ENCODE measurements around the gene SLC2A6.

Gene SLC2A6

DNA sequence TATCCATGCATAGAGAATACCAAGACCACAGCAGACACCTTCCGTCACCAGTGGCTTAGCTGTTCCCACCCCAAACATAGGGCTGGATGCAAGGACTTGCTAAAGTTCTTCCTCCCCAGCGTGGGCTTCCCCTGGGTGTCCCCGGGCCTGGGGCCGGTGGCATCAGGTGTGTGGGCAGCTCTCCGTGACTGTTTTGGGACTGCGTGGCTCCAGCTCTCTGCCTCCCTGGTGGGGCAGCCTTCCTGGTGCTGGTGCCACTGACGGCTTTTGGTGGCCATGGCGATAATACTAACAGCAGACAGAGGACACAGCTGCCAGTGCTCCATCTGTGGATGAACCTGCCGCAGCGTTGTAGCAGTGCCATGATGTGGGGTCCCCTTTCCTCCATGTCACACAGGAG is 14.3 kb downstream of the SLC2A6 start:
- H3K36me3 ChIP-seq (ENCODE audit: control insufficient read depth, insufficient read depth, low read length): no peaks in the 10 kb centered on the region
- TF ChIP-seq, protein P1, sequence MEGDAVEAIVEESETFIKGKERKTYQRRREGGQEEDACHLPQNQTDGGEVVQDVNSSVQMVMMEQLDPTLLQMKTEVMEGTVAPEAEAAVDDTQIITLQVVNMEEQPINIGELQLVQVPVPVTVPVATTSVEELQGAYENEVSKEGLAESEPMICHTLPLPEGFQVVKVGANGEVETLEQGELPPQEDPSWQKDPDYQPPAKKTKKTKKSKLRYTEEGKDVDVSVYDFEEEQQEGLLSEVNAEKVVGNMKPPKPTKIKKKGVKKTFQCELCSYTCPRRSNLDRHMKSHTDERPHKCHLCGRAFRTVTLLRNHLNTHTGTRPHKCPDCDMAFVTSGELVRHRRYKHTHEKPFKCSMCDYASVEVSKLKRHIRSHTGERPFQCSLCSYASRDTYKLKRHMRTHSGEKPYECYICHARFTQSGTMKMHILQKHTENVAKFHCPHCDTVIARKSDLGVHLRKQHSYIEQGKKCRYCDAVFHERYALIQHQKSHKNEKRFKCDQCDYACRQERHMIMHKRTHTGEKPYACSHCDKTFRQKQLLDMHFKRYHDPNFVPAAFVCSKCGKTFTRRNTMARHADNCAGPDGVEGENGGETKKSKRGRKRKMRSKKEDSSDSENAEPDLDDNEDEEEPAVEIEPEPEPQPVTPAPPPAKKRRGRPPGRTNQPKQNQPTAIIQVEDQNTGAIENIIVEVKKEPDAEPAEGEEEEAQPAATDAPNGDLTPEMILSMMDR (IDR thresholded peaks at IDR 0.05; ENCODE audit: insufficient read depth, low read length, poor library complexity, severe bottlenecking): no peak
- H3K27me3 ChIP-seq (replicated peaks; ENCODE audit: control insufficient read depth, insufficient read depth, low read length): no peaks in the 10 kb centered on the region
- H3K4me3 ChIP-seq (replicated peaks; ENCODE audit: low read depth, low read length): no peak overlapping the region
- no peak for DNase-seq (ENCODE audit: extremely low read depth, insufficient read length)

DNA sequence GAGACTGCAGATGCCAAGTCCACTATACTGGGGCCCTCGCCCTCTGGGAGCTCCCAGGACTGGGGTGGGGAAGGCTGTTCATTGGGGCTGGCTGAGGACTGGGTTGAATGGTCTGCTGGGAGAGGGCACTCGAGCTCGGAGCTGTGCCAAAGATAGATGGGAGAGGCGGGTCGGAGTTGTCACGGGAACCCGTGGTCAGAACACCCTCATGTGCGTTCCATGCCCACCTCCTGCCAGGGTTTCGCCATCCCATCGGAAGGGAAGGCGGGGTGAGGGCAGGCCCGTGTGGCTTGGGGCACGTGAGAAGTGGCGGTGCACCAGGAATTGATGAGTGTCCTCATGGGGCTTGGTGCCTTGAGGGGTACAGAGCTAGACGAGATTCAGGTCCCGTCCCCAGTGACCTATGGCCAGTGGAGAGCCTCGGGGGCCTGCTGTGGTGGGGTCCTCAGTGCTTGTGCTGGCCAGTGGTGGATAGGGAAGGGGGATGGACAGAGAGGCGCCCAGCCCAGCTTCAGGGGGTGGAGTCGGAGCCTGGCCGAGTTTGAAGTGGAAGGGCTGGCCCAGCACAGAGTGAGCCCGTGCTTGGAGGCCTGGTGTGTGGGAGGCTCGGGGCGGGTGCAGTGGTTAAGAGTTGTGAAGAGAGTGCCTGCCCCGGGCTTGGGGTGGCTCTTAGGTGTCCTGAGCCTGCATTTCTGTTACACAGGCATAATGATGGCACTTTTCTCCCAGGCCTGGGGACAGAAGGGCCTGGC is 14.9 kb downstream of the SLC2A6 start:
- TF ChIP-seq, protein P1 (IDR thresholded peaks at IDR 0.05; ENCODE audit: insufficient read depth, low read length, poor library complexity, severe bottlenecking): no peak
- no peak overlapping the region for H3K4me3 ChIP-seq (replicated peaks; ENCODE audit: low read depth, low read length)
- H3K36me3 ChIP-seq (ENCODE audit: control insufficient read depth, insufficient read depth, low read length): no peaks in the 10 kb centered on the region
- no peaks in the 10 kb centered on the region for H3K27me3 ChIP-seq (replicated peaks; ENCODE audit: control insufficient read depth, insufficient read depth, low read length)
- no peak for DNase-seq (ENCODE audit: extremely low read depth, insufficient read length)

DNA sequence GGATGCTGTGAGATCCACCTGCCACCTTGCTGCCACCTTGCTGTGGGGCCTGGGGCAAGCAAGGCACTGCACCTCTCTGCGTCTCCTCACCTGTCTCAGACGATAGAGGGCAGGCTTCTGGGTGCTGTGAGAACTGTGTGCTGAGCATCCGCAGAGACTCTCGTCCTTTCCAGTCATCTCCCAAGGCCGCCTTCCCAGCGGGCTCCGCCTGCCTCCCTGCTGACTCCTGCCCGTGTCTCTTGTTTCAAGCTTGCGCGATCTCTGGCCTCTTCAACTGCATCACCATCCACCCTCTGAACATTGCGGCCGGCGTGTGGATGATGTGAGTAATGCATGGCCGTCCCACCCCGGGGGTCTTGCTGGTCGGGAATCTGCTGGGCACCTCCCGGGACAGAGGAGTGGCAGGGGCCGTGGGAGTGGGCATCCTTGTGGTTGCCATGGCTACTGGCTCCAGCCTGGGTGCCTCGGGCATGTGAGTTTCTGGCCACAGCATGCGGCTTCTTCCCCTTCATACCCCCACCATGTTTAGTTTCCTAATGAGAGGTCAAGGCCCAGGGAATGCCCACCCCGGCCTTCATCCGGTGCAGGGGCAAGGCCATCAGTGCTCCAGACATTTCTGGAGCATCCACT is 15.6 kb downstream of the SLC2A6 start:
- no peaks in the 10 kb centered on the region; the same call in 1 of the 2 replicates for H3K27me3 ChIP-seq (replicated peaks; ENCODE audit: control insufficient read depth, insufficient read depth, low read length)
- TF ChIP-seq, protein P1 (IDR thresholded peaks at IDR 0.05; ENCODE audit: insufficient read depth, low read length, poor library complexity, severe bottlenecking): peak; percentile 67
- no peak for DNase-seq (ENCODE audit: extremely low read depth, insufficient read length)
- H3K36me3 ChIP-seq (ENCODE audit: control insufficient read depth, insufficient read depth, low read length): no peaks in the 10 kb centered on the region
- H3K4me3 ChIP-seq (replicated peaks; ENCODE audit: low read depth, low read length): no peak overlapping the region

DNA sequence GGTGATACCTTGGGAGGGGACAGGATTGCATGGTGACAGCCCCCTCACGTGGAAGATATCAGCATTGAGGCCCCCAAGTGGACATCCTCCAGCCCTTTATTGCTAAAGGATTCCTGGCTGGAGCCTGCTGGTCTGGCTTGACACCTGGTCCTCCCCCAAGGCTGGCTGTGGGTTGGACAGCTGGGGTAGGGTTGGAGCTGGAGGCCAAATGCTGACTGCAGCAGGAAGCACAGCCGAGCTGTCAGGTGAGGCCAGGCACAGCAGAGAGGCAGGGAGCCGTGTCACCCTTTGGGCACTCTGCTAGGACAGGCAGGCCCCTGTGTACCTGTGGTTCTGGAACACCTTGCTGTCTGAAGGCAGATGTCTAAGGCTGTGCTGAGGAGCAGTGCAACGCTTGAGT is 16.9 kb downstream of the SLC2A6 start:
- no peak for DNase-seq (ENCODE audit: extremely low read depth, insufficient read length)
- Histone ChIP-seq H3K4me3 (replicated peaks; ENCODE audit: low read depth, low read length) (no peak overlapping the region), H3K36me3 (ENCODE audit: control insufficient read depth, insufficient read depth, low read length) (no peaks in the 10 kb centered on the region), H3K27me3 (replicated peaks; ENCODE audit: control insufficient read depth, insufficient read depth, low read length) (no peaks in the 10 kb centered on the region; the same call in 1 of the 2 replicates)
- TF ChIP-seq, protein P1 (IDR thresholded peaks at IDR 0.05; ENCODE audit: insufficient read depth, low read length, poor library complexity, severe bottlenecking): no peak

DNA sequence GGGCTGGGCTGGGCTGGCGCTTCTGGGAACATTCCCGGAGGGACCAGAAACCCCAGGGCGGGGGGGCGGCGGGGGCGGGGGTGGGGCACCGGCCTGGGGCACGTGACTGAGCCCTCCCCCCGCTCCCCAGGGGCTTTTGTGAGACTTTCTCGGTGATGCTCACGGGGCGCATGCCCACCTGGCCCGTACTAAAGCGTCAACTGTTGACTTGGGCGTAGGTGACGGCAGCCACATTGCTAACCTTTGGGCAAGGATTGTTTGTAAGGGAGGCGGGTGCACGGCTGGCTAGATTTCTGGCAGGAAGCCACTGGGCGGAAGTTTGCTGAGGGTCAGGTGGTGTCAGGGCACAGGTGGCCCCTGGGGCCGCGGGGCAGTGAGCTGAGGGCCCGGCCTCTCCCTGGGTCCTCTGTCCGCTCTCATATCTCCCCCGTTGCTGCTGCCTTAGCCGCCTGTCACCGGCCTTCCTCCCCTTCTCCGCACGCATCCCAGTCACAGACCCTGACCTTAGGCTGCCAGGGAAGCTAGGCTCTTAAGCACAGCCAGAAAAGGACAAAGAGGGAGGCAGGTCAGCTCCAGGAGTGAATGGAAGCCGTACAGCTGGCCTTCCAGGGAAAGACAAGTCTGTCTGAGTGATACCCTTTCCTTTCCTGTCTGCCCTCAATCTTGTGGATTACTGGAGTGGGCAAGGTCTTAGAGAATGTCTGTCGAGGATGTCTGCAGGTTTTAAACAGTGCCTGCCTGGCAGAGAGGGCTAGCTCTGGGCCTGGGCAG is 18.3 kb downstream of the SLC2A6 start:
- H3K36me3 ChIP-seq (ENCODE audit: control insufficient read depth, insufficient read depth, low read length): no peaks in the 10 kb centered on the region
- H3K4me3 ChIP-seq (replicated peaks; ENCODE audit: low read depth, low read length): peak overlapping the region; percentile 66
- no peaks in the 10 kb centered on the region; the same call in 1 of the 2 replicates for H3K27me3 ChIP-seq (replicated peaks; ENCODE audit: control insufficient read depth, insufficient read depth, low read length)
- DNase-seq (ENCODE audit: extremely low read depth, insufficient read length): no peak
- TF ChIP-seq, protein P1 (IDR thresholded peaks at IDR 0.05; ENCODE audit: insufficient read depth, low read length, poor library complexity, severe bottlenecking): no peak
